Measurements from ENCODE around the gene MMEL1.
"Not testable (repeated sequence)": the region's sequence is repeated elsewhere in the genome, so short reads cannot be mapped to it uniquely, and the experiment has no call there.

Gene MMEL1

DNA sequence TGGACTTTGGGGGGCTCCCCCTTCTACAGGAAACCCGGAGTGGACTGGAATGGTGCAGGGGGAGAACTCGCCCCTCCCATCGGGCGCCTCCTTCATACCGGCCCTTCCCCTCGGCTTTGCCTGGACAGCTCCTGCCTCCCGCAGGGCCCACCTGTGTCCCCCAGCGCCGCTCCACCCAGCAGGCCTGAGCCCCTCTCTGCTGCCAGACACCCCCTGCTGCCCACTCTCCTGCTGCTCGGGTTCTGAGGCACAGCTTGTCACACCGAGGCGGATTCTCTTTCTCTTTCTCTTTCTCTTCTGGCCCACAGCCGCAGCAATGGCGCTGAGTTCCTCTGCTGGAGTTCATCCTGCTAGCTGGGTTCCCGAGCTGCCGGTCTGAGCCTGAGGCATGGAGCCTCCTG is 76.5 kb downstream of the MMEL1 start, which contains the start of gene TNFRSF14:
Gene TNFRSF14, plus strand, starts transcription at position 95 of the 401 bp plus-strand sequence. Its CDS starts 294 bp downstream, at position 389.
- H2AFZ ChIP-seq (ENCODE audit: low read depth) = peak within 1 kb of the TSS; percentile 88
- no peaks in the 10 kb centered on the region for H3K79me2 ChIP-seq (ENCODE audit: insufficient read depth, low read depth)
- peak within 1 kb of the TSS; percentile 92 for H3K9ac ChIP-seq
- peak within 1 kb of the TSS; percentile 80 for H3K27ac ChIP-seq
- H3K4me2 ChIP-seq = peak within 1 kb of the TSS; percentile 83
- H4K20me1 ChIP-seq (ENCODE audit: insufficient read depth) = no peaks in the 10 kb centered on the region
- H3K4me1 ChIP-seq (ENCODE audit: low read depth, poor library complexity, severe bottlenecking) = peaks cover 10% of the 10 kb centered on the region
- no peaks in the 10 kb centered on the region for H3K36me3 ChIP-seq (ENCODE audit: insufficient read depth)
- H3K27me3 ChIP-seq (ENCODE audit: insufficient read depth, low read depth) = no peaks in the 10 kb centered on the region
- TF ChIP-seq, protein P1, sequence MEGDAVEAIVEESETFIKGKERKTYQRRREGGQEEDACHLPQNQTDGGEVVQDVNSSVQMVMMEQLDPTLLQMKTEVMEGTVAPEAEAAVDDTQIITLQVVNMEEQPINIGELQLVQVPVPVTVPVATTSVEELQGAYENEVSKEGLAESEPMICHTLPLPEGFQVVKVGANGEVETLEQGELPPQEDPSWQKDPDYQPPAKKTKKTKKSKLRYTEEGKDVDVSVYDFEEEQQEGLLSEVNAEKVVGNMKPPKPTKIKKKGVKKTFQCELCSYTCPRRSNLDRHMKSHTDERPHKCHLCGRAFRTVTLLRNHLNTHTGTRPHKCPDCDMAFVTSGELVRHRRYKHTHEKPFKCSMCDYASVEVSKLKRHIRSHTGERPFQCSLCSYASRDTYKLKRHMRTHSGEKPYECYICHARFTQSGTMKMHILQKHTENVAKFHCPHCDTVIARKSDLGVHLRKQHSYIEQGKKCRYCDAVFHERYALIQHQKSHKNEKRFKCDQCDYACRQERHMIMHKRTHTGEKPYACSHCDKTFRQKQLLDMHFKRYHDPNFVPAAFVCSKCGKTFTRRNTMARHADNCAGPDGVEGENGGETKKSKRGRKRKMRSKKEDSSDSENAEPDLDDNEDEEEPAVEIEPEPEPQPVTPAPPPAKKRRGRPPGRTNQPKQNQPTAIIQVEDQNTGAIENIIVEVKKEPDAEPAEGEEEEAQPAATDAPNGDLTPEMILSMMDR (conservative IDR thresholded peaks at IDR 0.05; ENCODE audit: low read depth, low read length) = no peak
- peak within 1 kb of the TSS; percentile 89 for H3K4me3 ChIP-seq (IDR thresholded peaks at IDR 0.05; ENCODE audit: insufficient read depth, low read depth, low read length)

GRCh38 chr1:2555634-2556276 is 77.1 kb downstream of the MMEL1 start:
- Histone ChIP-seq H3K27me3 (ENCODE audit: insufficient read depth, low read depth) (no peaks in the 10 kb centered on the region), H3K4me2 (peak overlapping the region; percentile 83)

DNA sequence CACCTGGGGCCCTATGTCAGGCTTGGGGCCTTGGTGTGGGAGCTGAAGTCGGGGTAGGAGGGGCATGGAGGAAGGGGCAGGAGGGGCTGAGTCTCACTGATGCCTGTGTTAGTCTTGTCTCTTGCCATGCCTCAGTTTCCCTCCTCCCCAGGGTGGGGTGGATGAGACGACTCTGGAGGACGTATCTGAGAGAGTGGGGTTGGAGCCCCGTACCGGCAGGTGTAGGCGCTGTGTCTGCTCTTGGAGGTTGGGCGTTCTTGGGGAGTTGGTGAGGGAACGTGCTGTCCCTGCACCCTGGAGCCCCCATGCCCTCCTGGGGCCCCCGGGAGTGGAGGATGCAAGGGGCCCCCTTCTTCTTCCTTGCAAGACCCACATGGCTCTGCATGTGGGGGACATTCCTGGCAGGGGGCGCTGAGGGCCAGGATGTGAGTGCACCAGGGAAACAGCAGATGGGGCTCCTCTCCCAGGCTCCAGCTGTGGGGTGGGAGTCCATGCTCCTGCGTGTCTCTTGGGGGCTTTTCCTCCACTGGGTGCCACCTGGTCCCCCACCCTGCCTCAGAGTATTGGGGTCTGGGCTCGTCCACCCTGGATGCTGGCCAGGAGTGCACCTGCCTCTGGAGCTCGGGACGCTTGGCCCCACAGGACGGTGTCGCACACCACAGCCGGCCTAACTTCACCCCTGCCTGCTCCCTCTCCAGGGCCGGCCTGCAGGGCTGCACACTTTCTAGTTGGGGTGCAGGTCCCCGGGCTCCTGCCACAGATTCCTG is 78.0 kb downstream of the MMEL1 start:
- Histone ChIP-seq H3K4me3 (IDR thresholded peaks at IDR 0.05; ENCODE audit: insufficient read depth, low read depth, low read length) (no peak overlapping the region), H3K27ac (no peak overlapping the region), H3K27me3 (ENCODE audit: insufficient read depth, low read depth) (no peaks in the 10 kb centered on the region), H2AFZ (ENCODE audit: low read depth) (no peak overlapping the region), H3K4me1 (ENCODE audit: low read depth, poor library complexity, severe bottlenecking) (peaks cover 11% of the 10 kb centered on the region), H3K36me3 (ENCODE audit: insufficient read depth) (no peaks in the 10 kb centered on the region), H3K79me2 (ENCODE audit: insufficient read depth, low read depth) (no peaks in the 10 kb centered on the region), H4K20me1 (ENCODE audit: insufficient read depth) (no peaks in the 10 kb centered on the region), H3K4me2 (peak overlapping the region; percentile 83), H3K9ac (no peak overlapping the region)
- TF ChIP-seq, protein P1 (conservative IDR thresholded peaks at IDR 0.05; ENCODE audit: low read depth, low read length) = peak; percentile 32; the same call in 1 of the 2 replicates

More at GRCh38 chr1:2555634-2556276, 77.1 kb downstream of the MMEL1 start:
- Histone ChIP-seq H3K79me2 (ENCODE audit: insufficient read depth, low read depth) (no peaks in the 10 kb centered on the region), H2AFZ (ENCODE audit: low read depth) (peak overlapping the region; percentile 88), H3K36me3 (ENCODE audit: insufficient read depth) (no peaks in the 10 kb centered on the region), H3K27ac (peak overlapping the region; percentile 80), H3K9ac (peak overlapping the region; percentile 92), H3K4me3 (IDR thresholded peaks at IDR 0.05; ENCODE audit: insufficient read depth, low read depth, low read length) (peak overlapping the region; percentile 89), H4K20me1 (ENCODE audit: insufficient read depth) (no peaks in the 10 kb centered on the region), H3K4me1 (ENCODE audit: low read depth, poor library complexity, severe bottlenecking) (peaks cover 10% of the 10 kb centered on the region)
- TF ChIP-seq, protein P1 (conservative IDR thresholded peaks at IDR 0.05; ENCODE audit: low read depth, low read length) = no peak

DNA sequence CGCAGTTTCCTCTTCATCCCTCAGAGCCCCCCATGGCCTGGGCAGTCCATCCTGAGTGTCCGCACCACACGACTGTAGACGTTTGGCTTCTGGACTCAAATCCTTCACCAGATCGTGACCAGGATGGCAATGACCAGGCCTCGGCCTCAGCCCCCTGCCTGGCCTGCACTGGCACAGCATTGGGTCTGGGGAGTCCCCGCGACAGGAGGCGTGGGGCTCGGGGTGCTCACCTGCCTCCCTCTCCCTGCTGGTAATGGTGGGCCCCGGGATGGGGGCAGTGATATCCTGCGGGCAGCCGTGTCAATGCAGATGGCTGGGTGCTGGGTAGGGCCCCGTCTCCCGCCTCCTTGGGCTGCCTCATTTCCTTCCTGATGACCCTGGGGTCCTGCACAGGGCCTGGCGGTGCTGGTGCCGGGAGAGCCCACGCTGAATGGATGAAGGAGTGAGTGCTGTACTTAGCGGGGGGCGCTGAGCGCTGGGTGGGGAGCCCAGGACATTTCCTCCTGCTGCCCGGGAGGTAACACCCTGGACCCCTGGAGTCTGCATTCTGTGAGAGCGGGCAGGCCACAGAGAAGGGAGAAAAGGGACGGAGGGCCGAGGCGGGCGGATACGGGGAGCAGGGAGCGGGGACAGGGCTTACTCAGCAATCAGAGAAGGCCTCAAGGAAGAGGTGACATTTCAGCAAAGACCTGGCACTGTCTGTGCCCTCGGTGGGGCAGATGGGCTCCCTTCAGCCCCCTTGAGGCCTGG is 78.8 kb downstream of the MMEL1 start:
- Histone ChIP-seq H3K9ac (no peak overlapping the region), H3K27ac (no peak overlapping the region), H3K4me1 (ENCODE audit: low read depth, poor library complexity, severe bottlenecking) (peaks cover 19% of the 10 kb centered on the region)

GRCh38 chr1:2553076-2553475 is 79.7 kb downstream of the MMEL1 start:
- H3K27ac ChIP-seq; H3K36me3 ChIP-seq (ENCODE audit: insufficient read depth); H4K20me1 ChIP-seq (ENCODE audit: insufficient read depth); H3K79me2 ChIP-seq (ENCODE audit: insufficient read depth, low read depth); H3K27me3 ChIP-seq (ENCODE audit: insufficient read depth, low read depth); H3K4me2 ChIP-seq; H3K4me3 ChIP-seq (IDR thresholded peaks at IDR 0.05; ENCODE audit: insufficient read depth, low read depth, low read length); H2AFZ ChIP-seq (ENCODE audit: low read depth); H3K9ac ChIP-seq: not testable (repeated sequence)
- H3K4me1 ChIP-seq (ENCODE audit: low read depth, poor library complexity, severe bottlenecking) = peaks cover 25% of the 10 kb centered on the region

More for the DNA sequence above, 78.8 kb downstream of the MMEL1 start:
- no peak overlapping the region for H3K4me2 ChIP-seq
- H3K79me2 ChIP-seq (ENCODE audit: insufficient read depth, low read depth) = no peaks in the 10 kb centered on the region
- H3K36me3 ChIP-seq (ENCODE audit: insufficient read depth) = no peaks in the 10 kb centered on the region
- TF ChIP-seq, protein P1 (conservative IDR thresholded peaks at IDR 0.05; ENCODE audit: low read depth, low read length) = no peak
- no peaks in the 10 kb centered on the region for H3K27me3 ChIP-seq (ENCODE audit: insufficient read depth, low read depth)
- no peaks in the 10 kb centered on the region for H4K20me1 ChIP-seq (ENCODE audit: insufficient read depth)
- H3K4me3 ChIP-seq (IDR thresholded peaks at IDR 0.05; ENCODE audit: insufficient read depth, low read depth, low read length) = no peak overlapping the region
- no peak overlapping the region for H2AFZ ChIP-seq (ENCODE audit: low read depth)
